Activated CD8-positive, alpha-beta memory T cell treated with anti-CD3 and anti-CD28 coated beads for 24 hours (primary cell): Measurements from ENCODE around the gene MPST.
A peak's percentile ranks its signal among the peaks of the same experiment; 100 is the strongest.
"Not testable (repeated sequence)": the region's sequence is repeated elsewhere in the genome, so short reads cannot be mapped to it uniquely, and the experiment has no call there.

ENCODE experiments used
- DNase-seq: peaks from one replicate; pipeline ENCODE4 v3.0.0-alpha.2; 2020

MPST gene

GRCh38 chr22:37062702-37063381, 43.3 kb downstream of the MPST start:
- DNase-seq = no peak

- DNase-seq = no peak
Observed at GRCh38 chr22:37063431-37064420, 44.2 kb downstream of the MPST start.

GRCh38 chr22:37064553-37064952, 45.0 kb downstream of the MPST start:
- no peak for DNase-seq

GRCh38 chr22:37065180-37065579, 45.6 kb downstream of the MPST start:
- DNase-seq = no peak

GRCh38 chr22:37065961-37066360, 46.4 kb downstream of the MPST start:
- no peak for DNase-seq

- DNase-seq = no peak
Observed at GRCh38 chr22:37067428-37067827, 47.9 kb downstream of the MPST start.

GRCh38 chr22:37068859-37069258, 49.3 kb downstream of the MPST start:
- no peak for DNase-seq

GRCh38 chr22:37069319-37069718, 49.8 kb downstream of the MPST start:
- no peak for DNase-seq

GRCh38 chr22:37069719-37070118, 50.2 kb downstream of the MPST start:
- DNase-seq = no peak

- DNase-seq = no peak
Observed at GRCh38 chr22:37070334-37070733, 50.8 kb downstream of the MPST start.

- no peak for DNase-seq
Observed at GRCh38 chr22:37070744-37071143, 51.2 kb downstream of the MPST start.

- not testable (repeated sequence) for DNase-seq
Observed at GRCh38 chr22:37071850-37072592, 52.5 kb downstream of the MPST start.

- DNase-seq = no peak
Observed at GRCh38 chr22:37072673-37073072, 53.1 kb downstream of the MPST start.

- no peak for DNase-seq
Observed at GRCh38 chr22:37074537-37074936, 55.0 kb downstream of the MPST start.

- no peak for DNase-seq
Observed at GRCh38 chr22:37075046-37075445, 55.5 kb downstream of the MPST start.

- no peak for DNase-seq
Observed at GRCh38 chr22:37075822-37076433, 56.4 kb downstream of the MPST start.

GRCh38 chr22:37077802-37078448, 58.4 kb downstream of the MPST start:
- peak; percentile 98 for DNase-seq

- DNase-seq = peak; percentile 73
Observed at GRCh38 chr22:37079158-37079557, 59.6 kb downstream of the MPST start.
